MCF 10A (cell line): ENCODE measurements around the gene TPBG. TPM values are rescaled to one million over a fixed set of nuclear protein-coding genes. Genes with fewer than 3 reads are reported as not detected.

Experiments
- BruUV-seq: library from RNA; stranded (reverse); fragments of 400-500 nt; replicated peaks from 2 replicates; lab custom pipeline; 2021; lab: Mats Ljungman, UMichigan
- CTCF ChIA-PET: fragments of 300-600 bp; sonication (Branson Sonifier 250); formaldehyde crosslinking; extraction: SDS; loops from one replicate; lab custom pipeline; 2021; ENCODE audit warnings: antibody characterized with exemption, inconsistent platforms; lab: Yijun Ruan, JAX
- POLR2A ChIA-PET: fragments of 300-600, 350-650 bp; sonication (Branson Sonifier 250); formaldehyde crosslinking; extraction: SDS; loops from one replicate; lab custom pipeline; 2020; ENCODE audit warnings: antibody characterized with exemption, inconsistent platforms; lab: Yijun Ruan, JAX
- DNase-seq: peaks from one replicate; pipeline ENCODE4 v3.0.0-alpha.2; 2018; ENCODE audit not compliant: unreplicated experiment
- H3K27ac Mint-ChIP-seq: one replicate; pipeline ENCODE4 v1.8.0; 2022; ENCODE audit warnings: mild to moderate bottlenecking, low read depth, mixed read lengths; ENCODE audit not compliant: unreplicated experiment
- H3K27me3 Mint-ChIP-seq: one replicate; pipeline ENCODE4 v1.8.0; 2022; ENCODE audit warnings: mixed read lengths; ENCODE audit not compliant: insufficient read depth, unreplicated experiment
- H3K36me3 Mint-ChIP-seq: one replicate; pipeline ENCODE4 v1.8.0; 2022; ENCODE audit warnings: mild to moderate bottlenecking, moderate library complexity, mixed read lengths; ENCODE audit not compliant: insufficient read depth, unreplicated experiment
- H3K4me1 Mint-ChIP-seq: one replicate; pipeline ENCODE4 v1.8.0; 2022; ENCODE audit warnings: mixed read lengths; ENCODE audit not compliant: insufficient read depth, unreplicated experiment
- H3K4me3 Mint-ChIP-seq: one replicate; pipeline ENCODE4 v1.8.0; 2022; ENCODE audit warnings: mild to moderate bottlenecking, moderate library complexity, mixed read lengths; ENCODE audit not compliant: unreplicated experiment
- H3K9me3 Mint-ChIP-seq: one replicate; pipeline ENCODE4 v1.8.0; 2022; ENCODE audit warnings: mixed read lengths; ENCODE audit not compliant: unreplicated experiment
- CTCF ChIP-seq: fragments of 200-600 bp; IDR thresholded peaks from one replicate; pipeline ENCODE4 v1.8.0; 2022; ENCODE audit warnings: antibody characterized with exemption, mild to moderate bottlenecking; ENCODE audit not compliant: unreplicated experiment
- intact Hi-C: fragments of 100-400 bp; cut with micrococcal nuclease; formaldehyde crosslinking; loops from 2 replicates; pipeline ENCODE4 v1.14.1; 2022
- total RNA-seq: library from RNA; stranded (reverse); gene quantifications from 2 replicates; pipeline ENCODE4 v1.2.3, GENCODE V29; 2022

The TPBG gene
- total RNA-seq, 1 experiment from 2014 or later = 72.9 TPM

GRCh38 chr6:82364087-82365015 lies 734 bp downstream of the TPBG start:
- ChIA-PET POLR2A (interaction anchor here (0.6 to 7.8 kb wide), 33 partner anchors 9 to 706 kb away, joined by 3 to 67 read pairs (median 5); partner anchors contain the start of genes DOP1A, IBTK and UBE3D), CTCF (interaction anchor here (0.6 to 1.8 kb wide), 9 partner anchors 14 to 1567 kb away, joined by 3 to 8 read pairs (median 4); no protein-coding TSS in a partner anchor)
- intact Hi-C loops = loop anchor here (2.0 kb wide), 2 partner anchors 32 to 178 kb away; no protein-coding TSS in a partner anchor
- peaks cover 34% of the 10 kb centered on the region for H3K4me1 Mint-ChIP-seq
- H3K36me3 Mint-ChIP-seq = peaks cover 17% of the 10 kb centered on the region
- H3K9me3 Mint-ChIP-seq = no peaks in the 10 kb centered on the region
- H3K27me3 Mint-ChIP-seq = no peaks in the 10 kb centered on the region
- H3K4me3 Mint-ChIP-seq = peak overlapping the region; percentile 87
- peak overlapping the region; percentile 94 for H3K27ac Mint-ChIP-seq
- BruUV-seq = no TSS peak
- TF ChIP-seq CTCF = no peak
- DNase-seq = peak; percentile 87

- no TSS peak for BruUV-seq
- no peaks in the 10 kb centered on the region for H3K27me3 Mint-ChIP-seq
- H3K36me3 Mint-ChIP-seq = peaks cover 17% of the 10 kb centered on the region
- peaks cover 34% of the 10 kb centered on the region for H3K4me1 Mint-ChIP-seq
- H3K27ac Mint-ChIP-seq = peak overlapping the region; percentile 94
- CTCF ChIA-PET = interaction anchor here (0.6 to 2.2 kb wide), 5 partner anchors 16 to 702 kb away, joined by 3 to 6 read pairs (median 3); partner anchors contain the start of gene DOP1A
- intact Hi-C loops = loop anchor here (2.0 kb wide), 2 partner anchors 32 to 178 kb away; no protein-coding TSS in a partner anchor
- H3K9me3 Mint-ChIP-seq = no peaks in the 10 kb centered on the region
- H3K4me3 Mint-ChIP-seq = peak overlapping the region; percentile 87
- peak; percentile 76 for DNase-seq
- TF ChIP-seq CTCF = peak; percentile 22
- POLR2A ChIA-PET = interaction anchor here (0.6 to 7.8 kb wide), 18 partner anchors 15 to 704 kb away, joined by 3 to 67 read pairs (median 4); partner anchors contain the start of genes DOP1A and UBE3D
These were observed 1.6 kb downstream of the TPBG start for GRCh38 chr6:82365016-82365795.

- no peak overlapping the region for H3K27ac Mint-ChIP-seq
- no TSS peak for BruUV-seq
- intact Hi-C loops = no loop called here
- no peak overlapping the region for H3K4me3 Mint-ChIP-seq
- DNase-seq = no peak
- POLR2A ChIA-PET = interaction anchor here (0.8 to 7.8 kb wide), 10 partner anchors 15 to 700 kb away, joined by 3 to 67 read pairs (median 13); partner anchors contain the start of genes DOP1A and UBE3D
- no peak for TF ChIP-seq CTCF
- CTCF ChIA-PET = interaction anchor here (0.7 to 1.6 kb wide), 4 partner anchors 43 to 697 kb away, joined by 3 to 4 read pairs (median 3); no protein-coding TSS in a partner anchor
- no peaks in the 10 kb centered on the region for H3K9me3 Mint-ChIP-seq
- no peaks in the 10 kb centered on the region for H3K27me3 Mint-ChIP-seq
- H3K36me3 Mint-ChIP-seq = peaks cover 17% of the 10 kb centered on the region
- H3K4me1 Mint-ChIP-seq = peaks cover 24% of the 10 kb centered on the region
These were observed 4.1 kb downstream of the TPBG start for GRCh38 chr6:82367704-82368103.
